ENCODE data around the gene PGAP6. TPM values are rescaled to one million over a fixed set of nuclear protein-coding genes. Genes with fewer than 3 reads are reported as not detected.
A peak's percentile ranks its signal among the peaks of the same experiment; 100 is the strongest.

Gene PGAP6
- total RNA-seq = 10 to 100 TPM; 38.9 to 39.0 TPM
- polyA plus RNA-seq = 10 to 100 TPM; 27.4 to 41.4 TPM
- long read RNA-seq, donor 1, partial matches to known transcripts = 48 of 55 reads
- long read RNA-seq, donor 1, other reads (novel, unspliced or antisense) = 5 of 55 reads
- long read RNA-seq, donor 2, transcript TMEM8A-204 (13 exons, 3,691 nt) = major isoform, 19 of 44 reads
- long read RNA-seq, donor 2, partial matches to known transcripts = 12 of 44 reads
- long read RNA-seq, donor 2, other reads (novel, unspliced or antisense) = 13 of 44 reads

GRCh38 chr16:381789-382717 lies at the start of gene PGAP6:
TSS of gene PGAP6 (minus strand) at chr16:381978. CDS start at chr16:381821, 157 bp downstream.
- H3K9me3 ChIP-seq (ENCODE audit: control insufficient read depth, low read length) = no peaks in the 10 kb centered on the region

GRCh38 chr16:430904-431303 lies 49.1 kb upstream of the PGAP6 start:
- Histone ChIP-seq H3K36me3 (ENCODE audit: control insufficient read depth in 1 of 2, insufficient read depth in 2 of 2, low read length in 1 of 2) (peaks cover 0 to 2% of the 10 kb centered on the region in 2 donors), H3K4me1 (ENCODE audit: control insufficient read depth in 1 of 2, insufficient read depth in 2 of 2, low read length in 2 of 2) (no peaks in the 10 kb centered on the region), H3K4me3 (ENCODE audit: low read length in 2 of 2) (no peak overlapping the region), H3K27ac (ENCODE audit: low read depth in 1 of 2, low read length in 2 of 2) (no peak overlapping the region), H3K9me3 (ENCODE audit: control insufficient read depth, low read length) (no peaks in the 10 kb centered on the region), H3K27me3 (ENCODE audit: control insufficient read depth in 1 of 2, insufficient read depth in 2 of 2, low read length in 1 of 2) (no peaks in the 10 kb centered on the region)
- intact Hi-C loops (cut with DNase I) = no loop called here
- DNase-seq (no peak), ATAC-seq (ENCODE audit: low FRiP score) (no peak)
- 94% methylated on average over 7 of the region's 7 CpGs for WGBS, 2 donors

More at GRCh38 chr16:381789-382717, at the start of gene PGAP6:
- Histone ChIP-seq H3K4me1 (ENCODE audit: control insufficient read depth in 1 of 2, insufficient read depth in 2 of 2, low read length in 2 of 2) (no peaks in the 10 kb centered on the region), H3K4me3 (ENCODE audit: low read length in 2 of 2) (peak within 1 kb of the TSS; percentile 60 to 91), H3K27ac (ENCODE audit: low read depth in 1 of 2, low read length in 2 of 2) (no peak within 1 kb of the TSS), H3K36me3 (ENCODE audit: control insufficient read depth in 1 of 2, insufficient read depth in 2 of 2, low read length in 1 of 2) (peaks cover 0 to 3% of the 10 kb centered on the region in 2 donors), H3K27me3 (ENCODE audit: control insufficient read depth in 1 of 2, insufficient read depth in 2 of 2, low read length in 1 of 2) (no peaks in the 10 kb centered on the region)
- peak; percentile 78 for ATAC-seq (ENCODE audit: low FRiP score)
- intact Hi-C loops (cut with DNase I) = no loop called here
- WGBS, 2 donors = 1 to 2% methylated on average over 66 to 123 of the region's 123 CpGs
- DNase-seq = peak; percentile 63 to 87

GRCh38 chr16:427250-427649 lies 45.5 kb upstream of the PGAP6 start:
- Histone ChIP-seq H3K4me1 (ENCODE audit: control insufficient read depth in 1 of 2, insufficient read depth in 2 of 2, low read length in 2 of 2) (no peaks in the 10 kb centered on the region), H3K9me3 (ENCODE audit: control insufficient read depth, low read length) (no peaks in the 10 kb centered on the region), H3K27ac (ENCODE audit: low read depth in 1 of 2, low read length in 2 of 2) (no peak overlapping the region), H3K36me3 (ENCODE audit: control insufficient read depth in 1 of 2, insufficient read depth in 2 of 2, low read length in 1 of 2) (peaks cover 0 to 2% of the 10 kb centered on the region in 2 donors), H3K27me3 (ENCODE audit: control insufficient read depth in 1 of 2, insufficient read depth in 2 of 2, low read length in 1 of 2) (no peaks in the 10 kb centered on the region), H3K4me3 (ENCODE audit: low read length in 2 of 2) (peak overlapping the region; percentile 93 to 96)
- intact Hi-C loops (cut with DNase I) = no loop called here
- DNase-seq (no peak), ATAC-seq (ENCODE audit: low FRiP score) (no peak)
- WGBS, 2 donors = 21 to 23% methylated on average over 10 of the region's 10 CpGs

- Histone ChIP-seq H3K4me3 (ENCODE audit: low read length in 2 of 2) (peak overlapping the region; percentile 93 to 96), H3K27ac (ENCODE audit: low read depth in 1 of 2, low read length in 2 of 2) (no peak overlapping the region), H3K4me1 (ENCODE audit: control insufficient read depth in 1 of 2, insufficient read depth in 2 of 2, low read length in 2 of 2) (no peaks in the 10 kb centered on the region), H3K27me3 (ENCODE audit: control insufficient read depth in 1 of 2, insufficient read depth in 2 of 2, low read length in 1 of 2) (no peaks in the 10 kb centered on the region), H3K9me3 (ENCODE audit: control insufficient read depth, low read length) (no peaks in the 10 kb centered on the region), H3K36me3 (ENCODE audit: control insufficient read depth in 1 of 2, insufficient read depth in 2 of 2, low read length in 1 of 2) (peaks cover 0 to 2% of the 10 kb centered on the region in 2 donors)
- intact Hi-C loops (cut with DNase I) = no loop called here
- 3 to 4% methylated on average over 12 to 13 of the region's 13 CpGs for WGBS, 2 donors
- DNase-seq (no peak), ATAC-seq (ENCODE audit: low FRiP score) (no peak)
Observed at GRCh38 chr16:426906-427249, 45.1 kb upstream of the PGAP6 start.

DNA sequence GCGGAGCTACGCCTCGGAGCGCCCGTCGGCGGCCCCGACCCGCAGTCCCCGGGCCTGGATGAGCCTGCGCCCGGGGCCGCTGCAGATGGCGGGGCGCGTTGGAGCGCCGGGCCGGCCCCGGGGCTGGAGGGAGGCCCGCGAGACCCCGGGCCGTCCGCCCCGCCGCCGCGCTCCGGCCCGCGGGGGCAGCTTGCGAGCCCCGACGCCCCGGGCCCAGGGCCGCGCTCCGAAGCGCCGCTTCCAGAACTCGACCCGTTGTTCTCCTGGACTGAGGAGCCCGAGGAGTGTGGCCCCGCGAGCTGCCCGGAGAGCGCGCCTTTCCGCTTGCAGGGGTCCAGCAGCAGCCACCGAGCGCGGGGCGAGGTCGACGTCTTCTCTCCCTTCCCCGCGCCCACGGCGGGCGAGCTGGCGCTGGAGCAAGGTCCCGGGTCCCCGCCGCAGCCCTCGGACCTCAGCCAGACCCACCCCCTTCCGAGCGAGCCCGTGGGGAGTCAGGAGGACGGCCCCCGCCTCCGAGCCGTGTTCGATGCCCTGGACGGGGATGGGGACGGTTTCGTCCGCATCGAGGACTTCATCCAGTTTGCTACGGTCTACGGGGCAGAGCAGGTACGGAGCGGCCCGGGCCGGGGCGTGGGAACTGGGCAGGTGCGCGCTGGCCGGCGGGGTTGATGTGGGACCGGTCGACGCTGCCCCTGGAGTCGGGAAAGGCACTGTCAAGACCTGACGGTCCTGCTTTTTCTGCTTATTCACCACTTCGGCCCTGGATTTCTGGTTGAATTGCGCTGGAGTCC lies 44.5 kb upstream of the PGAP6 start:
- no peaks in the 10 kb centered on the region for H3K27me3 ChIP-seq (ENCODE audit: control insufficient read depth in 1 of 2, insufficient read depth in 2 of 2, low read length in 1 of 2)
- H3K27ac ChIP-seq (ENCODE audit: low read depth in 1 of 2, low read length in 2 of 2) = peak overlapping the region in 1 of 2 donors; percentile 62
- ATAC-seq (ENCODE audit: low FRiP score) (no peak), DNase-seq (peak in 1 of 2 donors; percentile 80)
- H3K4me1 ChIP-seq (ENCODE audit: control insufficient read depth in 1 of 2, insufficient read depth in 2 of 2, low read length in 2 of 2) = no peaks in the 10 kb centered on the region
- 0 to 1% methylated on average over 76 to 97 of the region's 97 CpGs for WGBS, 2 donors
- intact Hi-C loops (cut with DNase I) = no loop called here
- peak overlapping the region; percentile 93 to 96 for H3K4me3 ChIP-seq (ENCODE audit: low read length in 2 of 2)
- no peaks in the 10 kb centered on the region for H3K9me3 ChIP-seq (ENCODE audit: control insufficient read depth, low read length)
- H3K36me3 ChIP-seq (ENCODE audit: control insufficient read depth in 1 of 2, insufficient read depth in 2 of 2, low read length in 1 of 2) = peaks cover 0 to 2% of the 10 kb centered on the region in 2 donors

- intact Hi-C loops (cut with DNase I) = no loop called here
- ATAC-seq (ENCODE audit: low FRiP score) = no peak
- 0 to 2% methylated on average over 23 to 63 of the region's 63 CpGs for WGBS, 2 donors
Observed at GRCh38 chr16:425740-426114, 43.9 kb upstream of the PGAP6 start.

GRCh38 chr16:425082-425718 lies 43.4 kb upstream of the PGAP6 start, which contains the start of gene RAB11FIP3:
TSS of gene RAB11FIP3 (plus strand) at chr16:425649. CDS start at chr16:426007, 358 bp downstream.
- H3K4me3 ChIP-seq (ENCODE audit: low read length in 2 of 2) = peak within 1 kb of the TSS; percentile 93 to 96
- H3K9me3 ChIP-seq (ENCODE audit: control insufficient read depth, low read length) = no peaks in the 10 kb centered on the region
- no peaks in the 10 kb centered on the region for H3K4me1 ChIP-seq (ENCODE audit: control insufficient read depth in 1 of 2, insufficient read depth in 2 of 2, low read length in 2 of 2)
- peak; percentile 87 to 93 for DNase-seq
- intact Hi-C loops (cut with DNase I) = no loop called here
- H3K27me3 ChIP-seq (ENCODE audit: control insufficient read depth in 1 of 2, insufficient read depth in 2 of 2, low read length in 1 of 2) = no peaks in the 10 kb centered on the region
- H3K27ac ChIP-seq (ENCODE audit: low read depth in 1 of 2, low read length in 2 of 2) = peak within 1 kb of the TSS; percentile 26 to 62
- ATAC-seq (ENCODE audit: low FRiP score) = peak; percentile 90
- peaks cover 0 to 2% of the 10 kb centered on the region in 2 donors for H3K36me3 ChIP-seq (ENCODE audit: control insufficient read depth in 1 of 2, insufficient read depth in 2 of 2, low read length in 1 of 2)
- 0 to 1% methylated on average over 72 to 77 of the region's 77 CpGs for WGBS, 2 donors

More at GRCh38 chr16:425740-426114, 43.9 kb upstream of the PGAP6 start:
- no peaks in the 10 kb centered on the region for H3K4me1 ChIP-seq (ENCODE audit: control insufficient read depth in 1 of 2, insufficient read depth in 2 of 2, low read length in 2 of 2)
- peak overlapping the region; percentile 93 to 96 for H3K4me3 ChIP-seq (ENCODE audit: low read length in 2 of 2)
- DNase-seq = no peak
- peaks cover 0 to 2% of the 10 kb centered on the region in 2 donors for H3K36me3 ChIP-seq (ENCODE audit: control insufficient read depth in 1 of 2, insufficient read depth in 2 of 2, low read length in 1 of 2)
- H3K9me3 ChIP-seq (ENCODE audit: control insufficient read depth, low read length) = no peaks in the 10 kb centered on the region
- H3K27me3 ChIP-seq (ENCODE audit: control insufficient read depth in 1 of 2, insufficient read depth in 2 of 2, low read length in 1 of 2) = no peaks in the 10 kb centered on the region
- H3K27ac ChIP-seq (ENCODE audit: low read depth in 1 of 2, low read length in 2 of 2) = peak overlapping the region in 1 of 2 donors; percentile 62

GRCh38 chr16:424623-425081 lies 42.9 kb upstream of the PGAP6 start:
- peak; percentile 63 to 84 for DNase-seq
- peak; percentile 70 for ATAC-seq (ENCODE audit: low FRiP score)
- H3K4me3 ChIP-seq (ENCODE audit: low read length in 2 of 2) = peak overlapping the region in 1 of 2 donors; percentile 93
- no peaks in the 10 kb centered on the region for H3K9me3 ChIP-seq (ENCODE audit: control insufficient read depth, low read length)
- H3K27me3 ChIP-seq (ENCODE audit: control insufficient read depth in 1 of 2, insufficient read depth in 2 of 2, low read length in 1 of 2) = no peaks in the 10 kb centered on the region
- peak overlapping the region; percentile 26 to 62 for H3K27ac ChIP-seq (ENCODE audit: low read depth in 1 of 2, low read length in 2 of 2)
- WGBS, 2 donors = 2% methylated on average over 31 of the region's 31 CpGs
- no peaks in the 10 kb centered on the region for H3K36me3 ChIP-seq (ENCODE audit: control insufficient read depth in 1 of 2, insufficient read depth in 2 of 2, low read length in 1 of 2)
- H3K4me1 ChIP-seq (ENCODE audit: control insufficient read depth in 1 of 2, insufficient read depth in 2 of 2, low read length in 2 of 2) = no peaks in the 10 kb centered on the region
- intact Hi-C loops (cut with DNase I) = no loop called here

All from aorta (tissue), 5 donors.